Esophagus squamous epithelium (tissue), 4 donors: Measurements from ENCODE around the gene PPOX.

ENCODE experiments used
- POLR2A ChIP-seq, 4 donors: fragments of 450-650 bp; IDR thresholded peaks; one replicate each; pipeline ENCODE4 v1.6.1; 2017; ENCODE audit warnings: antibody characterized with exemption in 4 of 4, mild to moderate bottlenecking in 4 of 4, moderate library complexity in 3 of 4
- TF ChIP-seq, protein P1 (sequence below), 6 experiments: fragments of 450-650 bp in 4 of 6; fragments of 200-600 bp in 2 of 6; sonication (generic) in 2 of 6; IDR thresholded peaks; one replicate each; pipeline ENCODE4 v1.5.1; 2016 to 2019; ENCODE audit warnings: antibody characterized with exemption in 6 of 6, mild to moderate bottlenecking in 4 of 6, moderate library complexity in 4 of 6

DNA sequence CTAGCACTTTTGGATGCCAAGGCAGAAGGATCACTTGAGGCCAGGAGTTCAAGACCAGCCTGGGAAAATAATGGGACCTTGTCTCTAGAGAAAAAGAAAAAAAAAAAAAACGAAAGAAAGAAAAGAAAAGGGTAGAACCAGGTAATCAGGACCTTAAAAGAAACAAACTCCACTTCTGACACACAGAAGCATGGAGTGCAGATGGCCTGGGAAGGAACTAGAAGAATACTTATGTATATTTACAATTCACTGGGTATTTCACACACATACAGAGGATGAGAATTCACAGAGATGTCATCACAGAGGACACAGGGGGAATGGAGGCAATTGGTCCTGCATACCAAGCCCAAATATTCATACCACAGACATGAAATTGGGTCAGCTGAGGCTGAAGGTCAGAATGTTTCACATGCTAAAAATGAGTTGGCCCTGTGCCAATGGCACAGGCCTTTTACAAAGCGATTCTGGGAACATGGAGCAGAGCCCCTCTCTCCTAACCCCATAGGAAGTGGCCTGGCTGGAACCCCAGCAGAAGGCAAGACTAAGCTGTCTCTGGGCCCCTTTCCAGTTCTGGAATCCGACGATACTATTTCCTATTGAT lies 6.7 kb downstream of the PPOX start:
- TF ChIP-seq, protein P1, sequence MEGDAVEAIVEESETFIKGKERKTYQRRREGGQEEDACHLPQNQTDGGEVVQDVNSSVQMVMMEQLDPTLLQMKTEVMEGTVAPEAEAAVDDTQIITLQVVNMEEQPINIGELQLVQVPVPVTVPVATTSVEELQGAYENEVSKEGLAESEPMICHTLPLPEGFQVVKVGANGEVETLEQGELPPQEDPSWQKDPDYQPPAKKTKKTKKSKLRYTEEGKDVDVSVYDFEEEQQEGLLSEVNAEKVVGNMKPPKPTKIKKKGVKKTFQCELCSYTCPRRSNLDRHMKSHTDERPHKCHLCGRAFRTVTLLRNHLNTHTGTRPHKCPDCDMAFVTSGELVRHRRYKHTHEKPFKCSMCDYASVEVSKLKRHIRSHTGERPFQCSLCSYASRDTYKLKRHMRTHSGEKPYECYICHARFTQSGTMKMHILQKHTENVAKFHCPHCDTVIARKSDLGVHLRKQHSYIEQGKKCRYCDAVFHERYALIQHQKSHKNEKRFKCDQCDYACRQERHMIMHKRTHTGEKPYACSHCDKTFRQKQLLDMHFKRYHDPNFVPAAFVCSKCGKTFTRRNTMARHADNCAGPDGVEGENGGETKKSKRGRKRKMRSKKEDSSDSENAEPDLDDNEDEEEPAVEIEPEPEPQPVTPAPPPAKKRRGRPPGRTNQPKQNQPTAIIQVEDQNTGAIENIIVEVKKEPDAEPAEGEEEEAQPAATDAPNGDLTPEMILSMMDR (IDR thresholded peaks at IDR 0.05) = no peak
- TF ChIP-seq POLR2A (IDR thresholded peaks at IDR 0.05) = no peak
